ENCODE results near the gene OPN4. TPM values are rescaled to one million over a fixed set of nuclear protein-coding genes. Genes with fewer than 3 reads are reported as not detected.

OPN4 gene
- total and polyA plus RNA-seq, 9 of the 15 experiments (the other 6 are each of a cell fraction or from before 2014, with no cell fraction given), result not detected

DNA sequence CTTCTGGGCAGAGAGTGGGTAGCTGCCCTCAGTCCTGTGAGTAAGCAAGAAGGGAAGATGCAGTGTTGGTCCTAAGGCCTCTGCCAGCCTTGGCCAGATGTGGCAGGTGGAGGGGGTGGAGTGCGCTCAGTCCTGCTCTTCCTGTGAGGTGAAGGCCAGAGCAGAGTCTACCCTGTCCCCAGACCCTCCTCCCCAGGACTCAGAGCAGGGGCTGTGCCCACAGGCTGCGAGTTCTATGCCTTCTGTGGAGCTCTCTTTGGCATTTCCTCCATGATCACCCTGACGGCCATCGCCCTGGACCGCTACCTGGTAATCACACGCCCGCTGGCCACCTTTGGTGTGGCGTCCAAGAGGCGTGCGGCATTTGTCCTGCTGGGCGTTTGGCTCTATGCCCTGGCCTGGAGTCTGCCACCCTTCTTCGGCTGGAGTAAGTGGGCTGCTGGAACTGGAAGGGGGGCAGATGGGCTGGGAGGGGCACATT is 4.0 kb downstream of the OPN4 start:
- Histone ChIP-seq H3K4me1 (replicated peaks in 1 of 2; ENCODE audit: control insufficient read depth in 2 of 2, insufficient read depth in 2 of 2, low read length in 2 of 2) (peaks cover 0 to 4% of the 10 kb centered on the region in 2 experiments; a peak in 2 of 5 replicates), H3K27me3 (ENCODE audit: control insufficient read depth in 2 of 2, insufficient read depth in 2 of 2, low read length in 2 of 2) (peaks cover 8 to 89% of the 10 kb centered on the region in 2 experiments; a peak in 4 of 5 replicates), H3K9me3 (replicated peaks; ENCODE audit: control insufficient read depth, insufficient read depth, low read depth, low read length) (no peaks in the 10 kb centered on the region), H4K20me1 (replicated peaks; ENCODE audit: control insufficient read depth, insufficient read depth, low read length) (no peaks in the 10 kb centered on the region), H3K36me3 (ENCODE audit: control insufficient read depth, insufficient read depth, low read length) (no peaks in the 10 kb centered on the region), H3K4me3 (no peak overlapping the region), H3K79me2 (ENCODE audit: control insufficient read depth, insufficient read depth, low read length) (no peaks in the 10 kb centered on the region), H3K9me1 (ENCODE audit: control insufficient read depth, insufficient read depth, low read length) (no peaks in the 10 kb centered on the region), H3K4me2 (ENCODE audit: insufficient read depth, low read length) (no peak overlapping the region), H3K27ac (ENCODE audit: extremely low read depth, low read depth, low read length) (no peak overlapping the region), H2AFZ (ENCODE audit: low read depth, low read length) (no peak overlapping the region), H3K9ac (ENCODE audit: insufficient read depth in 1 of 2, low read depth in 2 of 2, low read length in 2 of 2) (no peak overlapping the region)
- no TSS peak for BruUV-seq (replicated peaks)
- FAIRE-seq (no peak), ATAC-seq (no peak), DNase-seq (ENCODE audit: extremely low read depth in 1 of 4, low spot score in 3 of 4) (no peak)
- CTCF ChIA-PET (ENCODE audit: low intra/inter-chr PET ratio), result no interaction called here
- in situ Hi-C loops (cut with MboI) (no loop called here), intact Hi-C loops (cut with micrococcal nuclease) (no loop called here)
- TF ChIP-seq ZNF282 (CRISPR knock-in tag; IDR thresholded peaks at IDR 0.05) (no peak), ZNF140 (CRISPR knock-in tag; IDR thresholded peaks at IDR 0.05) (no peak), PHF21A (IDR thresholded peaks at IDR 0.05; ENCODE audit: borderline replicate concordance, low read depth) (no peak), NCOA4 (IDR thresholded peaks at IDR 0.05; ENCODE audit: partially characterized antibody) (no peak), RCOR1 (IDR thresholded peaks at IDR 0.05; ENCODE audit: borderline replicate concordance in 1 of 2, low read depth in 2 of 2, low read length in 2 of 2) (no peak), ZNF239 (CRISPR knock-in tag; IDR thresholded peaks at IDR 0.05) (no peak), ZNF589 (CRISPR knock-in tag; IDR thresholded peaks at IDR 0.05; ENCODE audit: low read depth) (no peak)
- TF ChIP-seq, protein P1, sequence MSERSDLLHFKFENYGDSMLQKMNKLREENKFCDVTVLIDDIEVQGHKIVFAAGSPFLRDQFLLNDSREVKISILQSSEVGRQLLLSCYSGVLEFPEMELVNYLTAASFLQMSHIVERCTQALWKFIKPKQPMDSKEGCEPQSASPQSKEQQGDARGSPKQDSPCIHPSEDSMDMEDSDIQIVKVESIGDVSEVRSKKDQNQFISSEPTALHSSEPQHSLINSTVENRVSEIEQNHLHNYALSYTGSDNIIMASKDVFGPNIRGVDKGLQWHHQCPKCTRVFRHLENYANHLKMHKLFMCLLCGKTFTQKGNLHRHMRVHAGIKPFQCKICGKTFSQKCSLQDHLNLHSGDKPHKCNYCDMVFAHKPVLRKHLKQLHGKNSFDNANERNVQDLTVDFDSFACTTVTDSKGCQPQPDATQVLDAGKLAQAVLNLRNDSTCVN (CRISPR knock-in tag; IDR thresholded peaks at IDR 0.05), result no peak
- TF ChIP-seq, protein P2, sequence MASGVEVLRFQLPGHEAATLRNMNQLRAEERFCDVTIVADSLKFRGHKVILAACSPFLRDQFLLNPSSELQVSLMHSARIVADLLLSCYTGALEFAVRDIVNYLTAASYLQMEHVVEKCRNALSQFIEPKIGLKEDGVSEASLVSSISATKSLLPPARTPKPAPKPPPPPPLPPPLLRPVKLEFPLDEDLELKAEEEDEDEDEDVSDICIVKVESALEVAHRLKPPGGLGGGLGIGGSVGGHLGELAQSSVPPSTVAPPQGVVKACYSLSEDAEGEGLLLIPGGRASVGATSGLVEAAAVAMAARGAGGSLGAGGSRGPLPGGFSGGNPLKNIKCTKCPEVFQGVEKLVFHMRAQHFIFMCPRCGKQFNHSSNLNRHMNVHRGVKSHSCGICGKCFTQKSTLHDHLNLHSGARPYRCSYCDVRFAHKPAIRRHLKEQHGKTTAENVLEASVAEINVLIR (CRISPR knock-in tag; IDR thresholded peaks at IDR 0.05), result no peak
- WGBS (ENCODE audit: insufficient coverage, low coverage, missing lambda C conversion rate), result 2% methylated on average over 12 of the region's 12 CpGs
- POLR2A ChIA-PET, result interaction anchor here (0.6 kb wide), 1 partner anchor 20 kb away, joined by 3 read pairs; no protein-coding TSS in a partner anchor
